ENCODE data around the gene MATN3.

MATN3 gene

GRCh38 chr2:20005067-20005627, 7.3 kb downstream of the MATN3 start:
- TF ChIP-seq CTCF (IDR thresholded peaks at IDR 0.05; ENCODE audit: low read depth, low read length): no peak
- Histone ChIP-seq H3K4me3 (ENCODE audit: low read depth, low read length) (no peak overlapping the region), H3K4me1 (no peaks in the 10 kb centered on the region), H3K36me3 (no peaks in the 10 kb centered on the region), H3K9me3 (no peaks in the 10 kb centered on the region), H3K27me3 (no peaks in the 10 kb centered on the region)
- peak; percentile 49 for DNase-seq

- no peak for TF ChIP-seq CTCF (IDR thresholded peaks at IDR 0.05; ENCODE audit: low read depth, low read length)
- DNase-seq: no peak
- H3K36me3 ChIP-seq: no peaks in the 10 kb centered on the region
These were observed 11.1 kb downstream of the MATN3 start for GRCh38 chr2:20001361-20001863.

GRCh38 chr2:19993731-19994130, 18.7 kb downstream of the MATN3 start:
- no peak for DNase-seq
- no peaks in the 10 kb centered on the region for H3K9me3 ChIP-seq
- H3K4me3 ChIP-seq (ENCODE audit: low read depth, low read length): no peak overlapping the region
- TF ChIP-seq CTCF (IDR thresholded peaks at IDR 0.05; ENCODE audit: low read depth, low read length): no peak
- no peaks in the 10 kb centered on the region for H3K36me3 ChIP-seq
- no peaks in the 10 kb centered on the region for H3K27me3 ChIP-seq
- H3K4me1 ChIP-seq: no peaks in the 10 kb centered on the region

More at GRCh38 chr2:20001361-20001863, 11.1 kb downstream of the MATN3 start:
- H3K27me3 ChIP-seq: no peaks in the 10 kb centered on the region
- H3K4me3 ChIP-seq (ENCODE audit: low read depth, low read length): no peak overlapping the region
- H3K4me1 ChIP-seq: no peaks in the 10 kb centered on the region
- no peaks in the 10 kb centered on the region for H3K9me3 ChIP-seq

GRCh38 chr2:19991895-19992294, 20.6 kb downstream of the MATN3 start:
- no peak for DNase-seq
- H3K9me3 ChIP-seq: no peaks in the 10 kb centered on the region
- TF ChIP-seq CTCF (IDR thresholded peaks at IDR 0.05; ENCODE audit: low read depth, low read length): no peak
- no peaks in the 10 kb centered on the region for H3K4me1 ChIP-seq
- H3K4me3 ChIP-seq (ENCODE audit: low read depth, low read length): no peak overlapping the region
- H3K27me3 ChIP-seq: no peaks in the 10 kb centered on the region
- H3K36me3 ChIP-seq: peaks cover 3% of the 10 kb centered on the region

- DNase-seq: no peak
- no peaks in the 10 kb centered on the region for H3K4me1 ChIP-seq
- no peaks in the 10 kb centered on the region for H3K9me3 ChIP-seq
- TF ChIP-seq CTCF (IDR thresholded peaks at IDR 0.05; ENCODE audit: low read depth, low read length): no peak
- peak overlapping the region; percentile 92 for H3K4me3 ChIP-seq (ENCODE audit: low read depth, low read length)
- no peaks in the 10 kb centered on the region for H3K27me3 ChIP-seq
- H3K36me3 ChIP-seq: peaks cover 3% of the 10 kb centered on the region
These were observed 22.1 kb downstream of the MATN3 start for GRCh38 chr2:19990416-19990728.

GRCh38 chr2:19989667-19990415, 22.6 kb downstream of the MATN3 start, which contains the start of gene WDR35:
WDR35 (minus strand) TSS chr2:19990105; CDS start chr2:19990015, 90 bp downstream.
- DNase-seq: peak; percentile 96

More at GRCh38 chr2:19989667-19990415, 22.6 kb downstream of the MATN3 start, which contains the start of gene WDR35:
- H3K4me3 ChIP-seq (ENCODE audit: low read depth, low read length): peak within 1 kb of the TSS; percentile 92
- peaks cover 4% of the 10 kb centered on the region for H3K36me3 ChIP-seq
- no peak for TF ChIP-seq CTCF (IDR thresholded peaks at IDR 0.05; ENCODE audit: low read depth, low read length)
- no peaks in the 10 kb centered on the region for H3K4me1 ChIP-seq
- H3K27me3 ChIP-seq: no peaks in the 10 kb centered on the region
- H3K9me3 ChIP-seq: no peaks in the 10 kb centered on the region
